Activated naive CD4-positive, alpha-beta T cell treated with Interleukin-2 at 50 U/mL for 16 hours (primary cell): ENCODE measurements around the gene OOEP.
"Not testable (repeated sequence)": the region's sequence is repeated elsewhere in the genome, so short reads cannot be mapped to it uniquely, and the experiment has no call there.

Experiments
- DNase-seq: peaks from one replicate; pipeline ENCODE4 v3.0.0-alpha.2; 2020

OOEP gene

GRCh38 chr6:73369563-73369962 is at the start of gene OOEP:
OOEP (minus strand) TSS chr6:73369897; CDS start chr6:73369792, 105 bp downstream.
- DNase-seq, result no peak

DNA sequence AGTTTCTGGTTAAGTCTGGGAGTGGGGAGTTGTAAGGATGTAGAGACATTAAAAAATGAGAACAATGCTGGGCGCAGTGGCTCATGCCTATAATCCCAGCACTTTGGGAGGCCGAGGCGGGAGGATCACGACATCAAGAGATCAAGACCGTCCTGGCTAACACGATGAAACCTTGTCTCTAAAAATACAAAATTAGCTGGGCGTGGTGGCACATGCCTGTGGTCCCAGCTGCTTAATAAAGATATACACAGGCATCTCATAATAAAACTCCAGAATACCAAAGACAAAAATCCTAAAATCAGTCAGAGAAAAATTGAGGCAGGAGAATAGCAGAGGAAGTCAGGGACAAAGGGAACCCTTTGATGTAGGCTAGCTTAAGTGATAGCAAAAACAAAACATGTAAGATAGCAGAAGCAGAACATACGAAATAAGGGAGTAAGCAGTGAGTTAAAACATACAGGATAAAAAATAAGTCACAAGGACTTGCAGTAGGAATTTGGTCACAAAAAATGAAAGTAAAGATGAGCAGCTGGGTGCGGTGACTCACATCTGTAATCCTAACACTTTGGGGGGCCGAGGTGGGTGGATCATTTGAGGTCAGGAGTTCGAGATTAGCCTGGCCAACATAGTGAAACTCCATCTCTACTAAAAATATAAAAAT is 48.5 kb upstream of the OOEP start:
- no peak for DNase-seq

DNA sequence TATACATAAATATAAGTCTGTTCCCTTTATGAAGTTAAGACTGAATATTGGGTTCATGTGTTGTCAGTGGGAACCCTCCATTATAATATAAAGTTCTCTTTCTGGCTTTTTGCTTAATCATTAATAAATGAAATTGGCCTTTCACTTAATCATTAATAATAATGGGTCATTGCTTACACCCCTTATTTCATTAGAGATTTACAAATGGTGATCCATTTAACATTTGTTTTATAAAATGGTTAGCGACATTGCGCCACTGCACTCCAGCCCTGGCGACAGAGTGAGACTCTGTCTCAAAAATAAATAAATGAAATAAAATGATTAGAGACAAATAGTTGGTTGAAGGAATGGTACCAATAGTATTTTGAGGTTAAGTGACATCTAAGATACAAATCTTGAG is 43.4 kb upstream of the OOEP start:
- DNase-seq, result no peak

DNA sequence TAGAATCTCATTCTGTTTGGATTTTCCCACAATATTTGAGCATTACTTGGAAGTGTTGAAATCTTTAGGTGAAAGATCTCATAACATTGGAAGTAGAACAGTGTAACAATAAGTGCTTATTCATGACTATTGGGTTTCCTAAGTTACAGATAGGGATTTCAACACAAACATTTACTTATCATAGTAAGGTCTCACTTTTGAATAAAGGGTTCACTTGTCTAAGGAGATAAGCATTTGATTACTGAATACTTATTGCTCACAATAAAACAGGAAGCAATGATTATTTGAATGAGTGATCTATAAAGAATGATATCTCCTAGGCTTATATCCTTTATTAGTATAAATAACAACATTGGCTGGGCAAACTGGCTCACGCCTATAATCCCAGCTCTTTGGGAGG is 39.7 kb upstream of the OOEP start:
- no peak for DNase-seq

DNA sequence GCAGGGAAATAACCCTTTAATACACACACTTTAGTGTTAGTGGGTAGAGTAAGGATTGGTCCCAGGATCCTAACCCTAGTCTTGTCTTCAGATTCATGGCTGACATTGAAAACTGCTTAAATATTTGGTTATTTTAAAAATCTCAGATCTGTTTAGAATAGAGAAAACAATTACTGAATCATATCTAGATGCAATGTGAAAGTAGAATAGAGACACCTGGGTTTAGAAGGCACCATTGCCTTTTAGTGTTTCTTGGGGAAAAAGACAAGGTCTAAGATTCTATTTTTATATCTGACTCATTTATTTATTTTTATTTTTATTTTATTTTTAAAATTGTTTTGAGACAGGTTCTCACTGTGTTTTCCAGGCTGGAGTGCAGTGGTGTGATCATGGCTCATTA is 31.0 kb upstream of the OOEP start:
- no peak for DNase-seq

GRCh38 chr6:73395875-73396274 is 26.2 kb upstream of the OOEP start:
- DNase-seq, result no peak

GRCh38 chr6:73394577-73395354 is 25.1 kb upstream of the OOEP start, which contains the start of gene DDX43:
DDX43 (plus strand) TSS chr6:73394828; CDS start chr6:73394906, 78 bp downstream.
- DNase-seq, result peak; percentile 36

DNA sequence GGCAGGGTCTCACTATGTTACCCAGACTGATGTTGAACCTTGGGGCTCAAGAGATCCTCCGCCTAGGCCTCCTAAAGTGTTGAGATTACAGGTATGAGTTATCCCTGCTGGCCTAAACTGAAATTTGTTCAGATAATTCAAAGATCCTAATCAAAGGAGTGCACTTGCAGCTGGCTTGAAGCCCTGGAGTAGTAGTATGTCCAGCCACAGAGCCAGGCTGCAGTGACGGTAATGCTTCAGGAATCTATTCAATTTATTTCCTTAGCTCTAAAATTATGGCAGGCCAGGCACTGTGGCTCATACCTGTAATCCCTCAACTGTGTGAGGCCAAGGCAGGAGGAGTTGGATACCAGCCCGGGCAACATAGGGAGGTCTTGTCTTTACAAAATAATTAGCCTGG is 23.6 kb upstream of the OOEP start:
- no peak for DNase-seq

DNA sequence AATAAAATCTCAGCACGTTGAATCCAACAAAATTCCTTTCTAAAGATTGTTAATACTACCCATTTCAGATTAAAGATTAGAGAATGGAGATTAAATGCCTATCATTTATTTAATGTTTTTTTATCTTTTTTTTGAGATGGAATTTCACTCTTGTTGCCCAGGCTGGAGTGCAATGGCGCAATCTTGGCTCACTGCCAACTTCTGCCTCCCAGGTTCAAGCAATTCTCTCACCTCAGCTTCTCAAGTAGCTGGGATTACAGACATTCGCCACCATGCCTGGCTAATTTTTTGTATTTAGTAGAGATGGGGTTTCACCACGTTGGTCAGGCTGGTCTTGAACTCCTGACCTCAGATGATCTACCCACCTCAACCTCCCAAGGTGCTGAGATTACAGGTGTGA is 22.5 kb upstream of the OOEP start:
- not testable (repeated sequence) for DNase-seq

- no peak for DNase-seq
These were observed 22.0 kb upstream of the OOEP start for GRCh38 chr6:73391675-73392074.

GRCh38 chr6:73389854-73390253 is 20.2 kb upstream of the OOEP start:
- no peak for DNase-seq

DNA sequence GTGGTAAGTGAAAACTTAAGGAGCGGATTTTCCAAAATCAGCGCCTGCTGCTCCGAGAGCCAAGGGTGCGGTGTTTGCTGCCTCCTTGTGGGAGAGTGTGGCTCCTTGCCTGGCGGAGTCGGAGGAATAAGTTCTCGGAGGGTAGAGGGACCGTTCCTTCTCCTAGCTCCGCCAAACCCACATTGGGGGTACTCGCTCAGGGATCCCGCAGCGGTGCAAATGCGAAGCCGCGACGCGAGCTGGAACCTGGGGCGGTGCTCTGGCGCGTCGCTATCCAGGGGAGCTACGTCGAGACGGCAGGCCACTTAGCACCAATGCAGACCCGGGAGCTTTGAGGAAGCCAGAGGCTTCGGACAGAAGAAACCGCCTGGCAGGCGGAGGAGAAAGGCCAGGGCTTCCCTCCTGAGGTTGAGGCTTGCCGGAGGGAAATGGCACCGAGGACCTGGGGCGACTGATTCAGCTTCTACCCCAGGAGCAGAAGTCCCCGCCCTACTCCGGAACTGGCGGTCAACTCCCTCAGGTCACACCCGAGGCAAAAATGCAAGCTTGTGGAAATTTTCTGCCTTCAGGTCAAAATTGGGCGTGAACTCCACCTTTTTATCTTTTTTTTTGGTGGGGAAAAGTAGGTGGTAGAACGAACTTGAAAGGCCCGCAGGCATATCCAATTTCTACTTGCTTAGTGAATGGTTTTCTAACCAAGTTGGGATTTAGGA is 19.3 kb upstream of the OOEP start:
- peak; percentile 66 for DNase-seq

- no peak for DNase-seq
These were observed 18.7 kb upstream of the OOEP start for GRCh38 chr6:73388433-73388799.

DNA sequence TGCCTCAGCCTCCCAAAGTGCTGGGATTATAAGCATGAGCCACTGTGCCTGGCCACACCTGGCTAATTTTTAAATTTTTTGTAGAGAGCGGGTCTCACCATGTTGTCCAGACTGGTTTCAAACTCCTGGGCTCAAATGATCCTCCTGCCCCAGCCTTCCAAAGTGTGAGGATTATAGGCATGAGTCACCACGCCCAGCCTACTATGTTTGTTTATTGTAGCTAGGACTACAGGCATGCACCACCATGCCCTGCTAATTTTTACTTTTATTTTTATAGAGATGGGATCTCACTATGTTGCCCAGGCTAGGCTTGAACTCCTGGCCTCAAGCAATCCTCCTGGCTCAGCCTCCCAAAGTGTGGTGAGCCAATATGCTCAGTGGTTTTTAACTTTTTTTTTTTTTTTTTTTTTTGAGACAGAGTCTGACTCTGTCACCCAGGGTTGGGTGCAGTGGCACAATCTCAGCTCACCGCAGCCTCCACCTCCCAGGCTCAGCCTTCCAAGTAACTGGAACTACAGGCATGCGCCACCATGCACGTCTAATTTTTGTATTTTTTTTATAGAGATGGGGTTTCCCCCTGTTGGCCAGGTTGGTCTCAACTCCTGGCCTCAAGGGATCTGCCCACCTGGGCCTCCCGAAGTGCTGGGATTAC is 12.9 kb upstream of the OOEP start:
- no peak for DNase-seq

- DNase-seq, result not testable (repeated sequence)
These were observed 11.8 kb upstream of the OOEP start for GRCh38 chr6:73381531-73381930.

GRCh38 chr6:73377225-73377624 is 7.5 kb upstream of the OOEP start:
- DNase-seq, result no peak

DNA sequence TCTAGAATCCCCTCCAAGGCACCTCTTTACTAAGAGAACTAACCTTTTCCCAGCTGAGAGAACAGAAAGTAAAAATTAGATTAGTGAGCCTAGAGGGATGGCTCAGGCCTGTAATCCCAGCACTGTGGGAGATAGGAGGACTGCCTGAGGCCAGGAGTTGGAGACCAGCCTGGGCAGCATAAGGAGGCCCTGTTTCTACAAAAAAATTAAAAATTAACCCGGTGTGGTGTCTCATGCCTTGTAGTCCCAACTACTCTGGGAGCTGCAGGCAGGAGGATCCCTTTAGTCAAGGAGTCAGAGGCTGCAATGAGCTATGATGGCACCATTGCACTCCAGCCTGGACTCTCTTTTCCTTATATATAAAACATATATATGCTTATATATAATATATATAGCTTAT is 5.5 kb upstream of the OOEP start:
- DNase-seq, result no peak

DNA sequence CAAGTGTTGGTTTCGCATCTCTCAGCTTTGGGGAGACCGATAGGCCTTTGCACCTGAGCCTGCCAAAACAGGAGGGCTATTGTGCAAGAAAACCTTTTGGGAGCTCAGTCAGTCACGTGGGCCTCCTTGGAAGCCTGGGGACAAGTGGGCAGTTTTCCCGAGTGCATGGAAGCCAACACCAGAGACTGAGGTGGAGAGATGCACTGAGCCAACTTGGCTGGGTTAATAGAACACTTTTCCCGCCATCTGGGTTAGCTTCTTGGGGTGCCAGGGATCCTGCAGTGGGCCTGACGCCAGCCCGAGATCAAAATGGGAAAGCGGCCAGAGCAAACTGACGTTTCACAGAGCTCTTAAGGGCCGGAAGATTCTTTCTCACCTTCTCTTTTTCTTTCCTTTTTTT is 2.8 kb upstream of the OOEP start:
- no peak for DNase-seq

- DNase-seq, result no peak
These were observed 2.3 kb upstream of the OOEP start for GRCh38 chr6:73371984-73372383.

GRCh38 chr6:73369157-73369556 is 540 bp downstream of the OOEP start:
- no peak for DNase-seq

GRCh38 chr6:73368675-73369074 is 1.0 kb downstream of the OOEP start:
- no peak for DNase-seq

GRCh38 chr6:73367761-73368355 is 1.8 kb downstream of the OOEP start:
- DNase-seq, result no peak

- DNase-seq, result no peak
These were observed 5.1 kb downstream of the OOEP start for GRCh38 chr6:73364549-73364948.
